Measurements from ENCODE around the gene TCP1.
A peak's percentile ranks its signal among the peaks of the same experiment; 100 is the strongest.
"Not testable (repeated sequence)": the region's sequence is repeated elsewhere in the genome, so short reads cannot be mapped to it uniquely, and the experiment has no call there.

The TCP1 gene

GRCh38 chr6:159816775-159817174 lies 27.4 kb upstream of the TCP1 start:
- DNase-seq: not testable (repeated sequence)

GRCh38 chr6:159815410-159815809 lies 26.0 kb upstream of the TCP1 start:
- peak; percentile 97 for DNase-seq

GRCh38 chr6:159813781-159814180 lies 24.4 kb upstream of the TCP1 start:
- DNase-seq: no peak

- no peak for DNase-seq
These were observed 19.7 kb upstream of the TCP1 start for GRCh38 chr6:159809149-159809548.

- DNase-seq: no peak
These were observed 19.2 kb upstream of the TCP1 start for GRCh38 chr6:159808647-159809046.

GRCh38 chr6:159807150-159807858 lies 17.9 kb upstream of the TCP1 start:
- DNase-seq: peak; percentile 87

GRCh38 chr6:159806021-159806458 lies 16.6 kb upstream of the TCP1 start:
- no peak for DNase-seq

- no peak for DNase-seq
These were observed 16.1 kb upstream of the TCP1 start for GRCh38 chr6:159805440-159806020.

GRCh38 chr6:159804504-159804903 lies 15.1 kb upstream of the TCP1 start:
- no peak for DNase-seq

- DNase-seq: no peak
These were observed 12.5 kb upstream of the TCP1 start for GRCh38 chr6:159801935-159802334.

GRCh38 chr6:159800141-159800865 lies 10.9 kb upstream of the TCP1 start, which contains the start of gene PNLDC1:
Gene PNLDC1, plus strand, starts transcription at chr6:159800276. Its CDS starts 32 bp downstream, at chr6:159800308.
- DNase-seq: no peak

GRCh38 chr6:159797554-159797953 lies 8.2 kb upstream of the TCP1 start:
- no peak for DNase-seq

GRCh38 chr6:159794976-159795375 lies 5.6 kb upstream of the TCP1 start:
- DNase-seq: not testable (repeated sequence)

GRCh38 chr6:159790956-159791598 lies 1.7 kb upstream of the TCP1 start:
- DNase-seq: no peak

- DNase-seq: peak; percentile 98
These were observed 950 bp upstream of the TCP1 start, which contains the start of gene MRPL18 for GRCh38 chr6:159790149-159790955. Gene MRPL18, plus strand, starts transcription at chr6:159790467. Its CDS starts 121 bp downstream, at chr6:159790588.

- DNase-seq: peak; percentile 69
These were observed 537 bp downstream of the TCP1 start for GRCh38 chr6:159788753-159789376.

GRCh38 chr6:159788276-159788675 lies 1.1 kb downstream of the TCP1 start:
- DNase-seq: no peak

GRCh38 chr6:159778542-159779103 lies 10.8 kb downstream of the TCP1 start:
- no peak for DNase-seq

- DNase-seq: no peak
These were observed 11.3 kb downstream of the TCP1 start for GRCh38 chr6:159778131-159778530.

- DNase-seq: no peak
These were observed 12.0 kb downstream of the TCP1 start for GRCh38 chr6:159777240-159777904.

- DNase-seq: no peak
These were observed 17.2 kb downstream of the TCP1 start for GRCh38 chr6:159772196-159772595.

Measured in islet precursor cell (in vitro differentiated cells).